ENCODE results near the gene PPP2R3A.

DNA sequence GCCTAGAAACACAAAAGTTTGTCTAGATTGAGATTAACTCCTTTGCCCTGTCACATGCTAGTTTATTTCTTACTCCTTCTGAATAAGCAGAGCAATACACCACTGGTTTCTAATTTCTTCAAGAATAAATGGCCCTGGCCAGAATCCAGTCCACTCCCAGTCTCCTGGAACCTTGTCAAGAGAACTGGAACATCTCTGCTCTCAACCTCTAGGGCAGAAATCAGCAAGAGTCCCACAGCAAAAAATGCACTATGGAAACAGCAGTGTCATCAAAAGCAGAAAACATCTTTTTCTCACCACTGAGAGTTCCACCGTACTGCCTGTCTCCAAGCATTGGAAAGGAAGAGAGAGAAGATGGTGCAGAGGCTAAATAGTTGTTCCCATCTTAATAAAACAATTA, 35.9 kb upstream of the PPP2R3A start:
- TF ChIP-seq CTCF (IDR thresholded peaks at IDR 0.05), result no peak
- no peak for TF ChIP-seq POLR2A (IDR thresholded peaks at IDR 0.05)
